Stimulated activated CD4-positive, alpha-beta T cell treated with anti-CD3 and anti-CD28 coated beads, Interleukin-1b, Interleukin-23, amount 100 ng/mL, for 24 hours (primary cell): ENCODE data around the gene MAPK8.

Source experiments
- DNase-seq, 4 experiments: peaks; one replicate each; pipeline ENCODE4 v3.0.0-alpha.2; 2020; ENCODE audit warnings: low read depth in 4 of 4, low spot score in 1 of 4

MAPK8 gene

GRCh38 chr10:48459270-48460150 is 153.0 kb downstream of the MAPK8 start:
- no peak for DNase-seq

GRCh38 chr10:48460182-48460581 is 153.7 kb downstream of the MAPK8 start:
- DNase-seq, result no peak

GRCh38 chr10:48461623-48462481 is 155.4 kb downstream of the MAPK8 start:
- no peak for DNase-seq

GRCh38 chr10:48462482-48463020 is 156.1 kb downstream of the MAPK8 start:
- DNase-seq, result no peak

GRCh38 chr10:48463318-48464003 is 157.0 kb downstream of the MAPK8 start:
- no peak for DNase-seq

GRCh38 chr10:48464121-48464870 is 157.8 kb downstream of the MAPK8 start:
- no peak for DNase-seq

- no peak for DNase-seq
Measured at GRCh38 chr10:48464871-48465736, 158.6 kb downstream of the MAPK8 start.

GRCh38 chr10:48465860-48466521 is 159.5 kb downstream of the MAPK8 start:
- no peak for DNase-seq

- DNase-seq, result no peak
Measured at GRCh38 chr10:48466611-48467240, 160.2 kb downstream of the MAPK8 start.

GRCh38 chr10:48467669-48468068 is 161.2 kb downstream of the MAPK8 start:
- no peak for DNase-seq

- DNase-seq, result no peak
Measured at GRCh38 chr10:48468130-48468790, 161.8 kb downstream of the MAPK8 start.

GRCh38 chr10:48468866-48469511 is 162.5 kb downstream of the MAPK8 start:
- no peak for DNase-seq

- DNase-seq, result no peak
Measured at GRCh38 chr10:48469516-48470020, 163.1 kb downstream of the MAPK8 start.

- DNase-seq, result no peak
Measured at GRCh38 chr10:48470115-48470892, 163.8 kb downstream of the MAPK8 start.

GRCh38 chr10:48470893-48471805 is 164.7 kb downstream of the MAPK8 start:
- no peak for DNase-seq
